GM21723 (cell line): ENCODE measurements around the gene SLC9A1.
"Not testable (repeated sequence)": the region's sequence is repeated elsewhere in the genome, so short reads cannot be mapped to it uniquely, and the experiment has no call there.

ENCODE experiments used
- ATAC-seq: cut with Tn5 transposase; IDR thresholded peaks from one replicate; pipeline ENCODE4 v1.9.1; 2021; ENCODE audit warnings: mild to moderate bottlenecking, moderate library complexity; ENCODE audit not compliant: unreplicated experiment

Gene SLC9A1

GRCh38 chr1:27154991-27155781 lies at the start of gene SLC9A1:
SLC9A1 (minus strand) TSS chr1:27155125; CDS start chr1:27154334, 791 bp downstream.
- peak; percentile 83 for ATAC-seq

DNA sequence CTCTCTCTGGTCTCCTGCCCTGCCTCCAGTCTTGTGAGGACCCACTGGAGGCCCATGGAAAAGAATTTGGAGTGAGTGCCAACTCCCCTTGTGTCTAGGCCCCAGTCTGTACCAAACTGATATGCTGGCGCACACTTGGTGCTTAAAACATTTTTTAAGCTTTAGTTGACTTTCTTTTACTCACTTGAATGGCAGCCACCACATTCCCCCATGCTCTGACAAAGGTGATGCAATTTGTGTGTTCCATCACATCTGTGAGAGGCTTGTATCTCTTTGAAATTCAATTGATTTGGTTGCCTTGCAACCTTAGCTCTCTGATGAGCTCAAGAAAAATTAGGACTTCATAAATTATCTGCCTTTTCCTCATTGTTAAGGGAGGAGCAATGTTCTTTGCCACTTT lies 49.0 kb upstream of the SLC9A1 start:
- ATAC-seq, result no peak

DNA sequence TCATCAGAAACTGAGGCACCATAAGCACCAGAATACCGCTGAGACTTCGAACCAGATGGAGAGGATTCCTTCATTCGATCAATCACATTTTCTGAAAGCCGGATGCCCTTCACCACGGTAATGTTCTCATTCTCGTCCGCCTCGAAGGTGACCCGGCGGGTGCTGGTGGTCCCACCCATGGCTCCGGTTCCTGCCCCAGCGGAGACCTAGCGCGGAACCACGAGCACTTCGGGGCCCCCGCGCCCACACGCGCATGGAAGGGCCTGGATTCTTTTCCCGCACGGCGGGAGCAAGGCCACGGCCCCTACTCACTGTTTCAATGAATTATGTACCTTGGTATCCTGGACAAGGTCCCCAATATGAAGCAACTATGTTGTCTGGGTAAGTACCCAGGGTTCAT lies 46.4 kb upstream of the SLC9A1 start:
- ATAC-seq, result no peak

- no peak for ATAC-seq
Measured at GRCh38 chr1:27193194-27193593, 38.3 kb upstream of the SLC9A1 start.

- no peak for ATAC-seq
Measured at GRCh38 chr1:27192039-27192529, 37.2 kb upstream of the SLC9A1 start.

- not testable (repeated sequence) for ATAC-seq
Measured at GRCh38 chr1:27184665-27185064, 29.7 kb upstream of the SLC9A1 start.

- no peak for ATAC-seq
Measured at GRCh38 chr1:27179979-27180378, 25.1 kb upstream of the SLC9A1 start.

DNA sequence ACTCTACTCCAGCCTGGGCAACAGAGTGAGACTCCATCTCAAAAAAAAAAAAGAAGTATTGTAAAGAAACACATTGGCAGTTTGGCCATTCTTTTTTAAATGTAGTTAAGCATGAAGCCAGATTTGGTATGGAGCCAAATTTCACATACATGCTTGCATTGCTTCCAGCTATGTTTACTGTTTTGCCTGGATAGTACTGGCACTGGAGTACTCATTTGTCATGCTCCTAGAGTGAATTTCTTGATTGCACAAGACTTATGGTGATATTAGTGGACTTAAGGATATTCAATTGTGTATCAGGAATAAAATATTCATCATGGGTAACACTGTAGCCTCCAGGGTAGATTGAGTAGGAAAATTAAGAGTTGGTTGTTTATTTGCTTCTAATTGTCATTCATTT lies 24.5 kb upstream of the SLC9A1 start:
- ATAC-seq, result no peak

GRCh38 chr1:27176954-27177353 lies 22.0 kb upstream of the SLC9A1 start:
- ATAC-seq, result no peak

- ATAC-seq, result no peak
Measured at GRCh38 chr1:27176323-27176722, 21.4 kb upstream of the SLC9A1 start.

DNA sequence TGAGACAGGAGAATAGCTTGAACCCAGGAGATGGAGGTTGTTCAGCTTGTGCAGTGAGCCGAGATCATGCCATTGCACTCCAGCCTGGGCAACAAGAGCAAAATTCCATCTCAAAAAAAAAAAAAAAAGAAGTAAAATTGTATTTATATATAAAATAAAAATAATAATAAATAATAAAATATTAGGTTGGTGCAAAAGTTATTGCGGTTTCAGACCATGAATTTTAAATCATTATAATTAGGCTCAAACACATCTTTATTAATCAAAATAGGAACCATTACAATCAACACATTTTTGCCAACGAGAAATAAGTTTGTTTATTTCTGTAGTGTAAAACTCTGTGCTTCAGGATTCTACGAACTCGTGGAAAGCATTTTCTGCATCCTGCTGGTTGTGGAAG lies 18.1 kb upstream of the SLC9A1 start:
- not testable (repeated sequence) for ATAC-seq

DNA sequence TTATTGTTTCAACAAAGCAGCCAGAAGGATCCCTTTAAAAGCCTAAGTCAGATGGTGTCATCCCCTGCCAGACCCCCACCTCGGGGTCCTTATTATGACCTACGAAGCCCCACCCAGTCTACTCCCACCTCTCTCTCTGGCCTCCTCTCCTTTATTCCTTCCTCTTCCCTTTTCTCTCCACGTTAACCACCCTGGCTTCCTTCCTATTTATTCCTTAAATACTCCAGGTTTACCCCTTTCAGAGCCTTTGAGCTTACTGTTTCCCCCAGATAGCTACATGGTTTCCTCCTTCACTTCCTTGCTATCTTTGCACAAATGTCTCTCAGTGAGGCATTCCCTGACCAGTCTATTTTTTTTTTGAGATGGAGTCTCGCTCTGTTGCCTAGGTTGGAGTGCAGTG lies 12.0 kb upstream of the SLC9A1 start:
- no peak for ATAC-seq

- ATAC-seq, result no peak
Measured at GRCh38 chr1:27166351-27166802, 11.5 kb upstream of the SLC9A1 start.

GRCh38 chr1:27163093-27163492 lies 8.2 kb upstream of the SLC9A1 start:
- no peak for ATAC-seq

DNA sequence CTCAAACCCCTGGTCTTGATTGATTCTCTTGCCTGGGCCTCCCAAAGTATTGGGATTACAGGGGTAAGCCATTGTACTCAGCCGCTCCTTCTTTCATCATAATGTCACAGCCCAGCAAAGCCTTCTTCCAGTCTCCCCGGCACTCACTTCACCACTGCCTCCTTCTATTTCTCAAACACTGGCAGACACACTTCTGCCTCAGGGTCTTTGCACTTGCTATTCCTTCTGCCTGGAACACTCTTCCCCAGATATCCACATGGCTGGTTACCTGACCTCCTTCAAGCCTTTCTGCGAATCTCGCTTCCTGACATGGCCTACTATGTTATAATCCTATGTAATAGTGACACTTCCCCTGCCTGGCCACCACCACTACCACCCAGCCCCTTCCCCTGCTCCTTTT lies 7.2 kb upstream of the SLC9A1 start:
- no peak for ATAC-seq

GRCh38 chr1:27161594-27161993 lies 6.7 kb upstream of the SLC9A1 start:
- ATAC-seq, result no peak

DNA sequence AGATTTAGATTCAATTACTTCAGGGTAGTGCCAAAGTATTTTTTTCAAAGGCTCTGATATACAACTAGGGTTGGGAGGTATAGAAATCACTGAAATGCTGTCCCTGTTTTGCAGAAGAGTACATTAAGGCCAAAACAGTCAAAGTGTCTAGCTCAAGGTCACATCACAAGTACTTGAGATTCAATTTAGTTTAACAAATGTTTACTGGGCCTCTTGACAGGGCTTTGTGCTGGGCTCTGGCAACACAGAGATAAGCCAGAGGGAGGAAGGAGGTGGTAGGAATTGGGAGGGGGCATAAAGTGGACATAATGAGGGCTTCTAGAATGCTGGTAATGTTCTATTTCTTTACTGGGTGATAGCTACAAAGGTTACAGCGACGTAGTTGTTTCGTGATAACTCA lies 2.3 kb upstream of the SLC9A1 start:
- ATAC-seq, result no peak

DNA sequence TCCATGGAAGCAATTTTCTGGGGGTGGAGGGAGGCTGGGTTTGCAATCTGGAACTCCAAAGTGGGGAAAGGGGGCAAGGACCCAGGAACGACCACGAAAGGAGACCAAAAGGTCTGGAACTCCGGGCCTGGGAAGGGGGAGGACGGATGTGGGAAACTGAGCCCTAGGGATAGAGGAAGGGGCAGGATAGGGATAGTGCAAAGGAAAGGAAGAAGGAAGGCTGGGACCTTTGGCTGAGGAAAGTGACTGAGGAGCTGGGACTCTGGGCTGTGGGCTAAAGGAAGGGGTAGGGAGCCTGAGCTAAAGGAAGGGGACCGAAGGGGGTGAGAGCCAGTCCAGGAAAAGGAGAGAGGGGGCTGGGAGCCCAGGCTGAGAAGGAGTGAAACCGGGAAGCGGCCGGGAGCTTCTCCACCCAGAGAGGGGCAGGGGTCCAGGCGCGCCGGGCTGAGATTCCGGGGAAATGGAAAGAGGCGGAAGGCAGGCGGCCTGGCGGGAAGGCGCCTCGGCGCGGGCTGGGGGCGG lies 395 bp downstream of the SLC9A1 start:
- ATAC-seq, result no peak

DNA sequence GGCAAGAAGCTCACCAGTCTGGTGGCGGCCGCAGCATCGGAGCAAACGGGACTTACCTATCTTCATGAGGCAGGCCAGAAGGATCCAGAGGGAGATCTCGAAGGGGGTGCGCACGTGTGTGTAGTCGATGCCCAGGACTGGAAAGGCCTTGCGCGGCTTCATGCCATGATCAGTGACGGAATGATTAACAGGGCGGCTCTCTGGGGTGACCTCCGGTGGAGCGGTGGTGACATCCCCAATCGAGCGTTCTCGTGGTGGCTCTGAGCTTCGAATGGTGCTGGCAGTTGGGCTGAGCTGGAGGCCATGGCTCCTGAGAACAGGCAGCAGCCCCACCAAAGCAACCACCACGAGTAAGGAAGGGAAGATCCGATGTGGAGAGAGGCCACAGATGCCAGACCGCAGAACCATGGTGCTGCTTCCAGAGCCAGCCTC lies 982 bp downstream of the SLC9A1 start:
- no peak for ATAC-seq

DNA sequence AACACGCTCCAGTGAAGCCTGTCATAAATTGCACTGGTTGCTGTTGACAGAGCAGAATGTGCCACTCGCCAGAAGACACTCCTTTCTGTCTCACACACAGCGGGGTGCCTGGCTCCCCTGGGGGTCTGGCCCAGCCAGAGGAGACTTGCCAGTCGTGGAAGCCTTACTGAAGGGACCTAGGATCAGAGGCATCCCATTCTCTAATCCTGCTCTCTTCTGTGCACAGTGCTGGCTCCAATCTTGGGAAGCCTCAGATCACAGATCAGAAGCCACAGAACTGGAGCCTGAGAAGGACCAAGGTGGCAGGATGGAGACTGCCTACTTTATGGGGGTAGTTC lies 1.4 kb downstream of the SLC9A1 start:
- no peak for ATAC-seq

DNA sequence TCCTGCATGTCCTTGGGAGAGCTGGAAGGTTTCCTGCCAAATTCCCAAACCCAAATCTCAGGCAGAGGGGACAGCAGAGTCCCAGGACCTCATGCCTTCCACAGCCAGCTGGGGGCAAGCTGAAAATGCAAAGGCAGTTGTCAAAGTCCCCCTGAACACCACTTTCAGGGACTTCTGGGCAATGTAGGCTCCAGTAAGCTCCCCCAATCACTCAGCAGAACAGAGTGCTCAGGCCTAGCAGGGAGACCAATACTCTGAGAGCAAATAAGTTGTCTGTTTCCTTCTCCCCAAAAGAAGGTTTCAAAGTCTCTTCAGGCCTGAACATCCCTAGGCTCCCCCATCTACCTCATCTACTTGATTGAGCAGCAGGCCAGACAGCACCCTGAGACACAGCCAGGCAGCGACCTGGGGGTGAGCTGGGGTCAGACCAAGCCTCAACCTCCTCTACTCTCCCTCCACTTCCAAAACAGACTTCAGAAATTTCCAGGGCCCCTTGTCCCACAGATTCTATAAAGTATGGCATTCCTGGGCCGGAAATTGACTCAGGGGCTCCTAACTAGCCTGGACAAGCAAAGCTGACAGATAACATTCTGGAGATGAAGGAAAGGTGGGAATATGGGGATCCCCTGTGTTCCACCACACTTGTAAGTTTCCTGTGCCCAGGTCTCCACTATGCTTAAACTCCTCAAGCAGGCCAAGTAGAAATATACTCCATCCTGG lies 1.9 kb downstream of the SLC9A1 start:
- no peak for ATAC-seq
